GM10248 (cell line): ENCODE data around the gene FLT3.

Experiments used
- CTCF ChIA-PET: fragments of 300-600 bp; sonication (Branson Sonifier 250); formaldehyde crosslinking; extraction: SDS; loops from one replicate; lab custom pipeline; 2021; ENCODE audit warnings: antibody characterized with exemption; lab: Yijun Ruan, JAX
- POLR2A ChIA-PET: fragments of 350-650 bp; sonication (Branson Sonifier 250); formaldehyde crosslinking; extraction: SDS; loops from one replicate; lab custom pipeline; 2020; ENCODE audit warnings: antibody characterized with exemption; lab: Yijun Ruan, JAX
- DNase-seq: peaks from one replicate; pipeline ENCODE4 v3.0.0; 2012; ENCODE audit errors: extremely low spot score
- TF ChIP-seq, protein P1 (sequence below): IDR thresholded peaks from 2 replicates; pipeline ENCODE4 v1.5.1; 2012; ENCODE audit warnings: mild to moderate bottlenecking, low read depth; ENCODE audit errors: extremely low read depth, missing control alignments, control extremely low read depth

The FLT3 gene

DNA sequence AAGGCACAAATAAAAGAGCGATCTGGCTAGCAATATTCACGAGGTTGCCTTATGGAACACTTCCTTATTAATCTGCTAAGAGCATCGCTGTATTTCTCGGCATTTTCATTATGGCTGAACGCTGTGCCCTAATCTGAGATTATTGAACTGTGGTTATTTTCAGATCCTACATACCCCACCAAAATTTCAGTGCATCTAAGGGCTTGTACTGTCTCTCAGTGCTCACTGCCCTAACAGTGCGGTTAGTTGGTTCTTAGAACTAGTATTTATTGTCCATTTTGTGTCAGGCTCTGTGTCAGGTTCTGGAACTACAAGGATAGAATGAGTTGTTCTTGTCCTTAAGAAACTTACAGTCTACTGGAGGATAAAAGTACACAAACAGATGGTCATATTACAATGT, 51.6 kb downstream of the FLT3 start:
- POLR2A ChIA-PET = no interaction called here
- CTCF ChIA-PET = interaction anchor here (1.1 to 1.2 kb wide), 2 partner anchors 23 to 45 kb away, joined by 3 read pairs; no protein-coding TSS in a partner anchor
- TF ChIP-seq, protein P1, sequence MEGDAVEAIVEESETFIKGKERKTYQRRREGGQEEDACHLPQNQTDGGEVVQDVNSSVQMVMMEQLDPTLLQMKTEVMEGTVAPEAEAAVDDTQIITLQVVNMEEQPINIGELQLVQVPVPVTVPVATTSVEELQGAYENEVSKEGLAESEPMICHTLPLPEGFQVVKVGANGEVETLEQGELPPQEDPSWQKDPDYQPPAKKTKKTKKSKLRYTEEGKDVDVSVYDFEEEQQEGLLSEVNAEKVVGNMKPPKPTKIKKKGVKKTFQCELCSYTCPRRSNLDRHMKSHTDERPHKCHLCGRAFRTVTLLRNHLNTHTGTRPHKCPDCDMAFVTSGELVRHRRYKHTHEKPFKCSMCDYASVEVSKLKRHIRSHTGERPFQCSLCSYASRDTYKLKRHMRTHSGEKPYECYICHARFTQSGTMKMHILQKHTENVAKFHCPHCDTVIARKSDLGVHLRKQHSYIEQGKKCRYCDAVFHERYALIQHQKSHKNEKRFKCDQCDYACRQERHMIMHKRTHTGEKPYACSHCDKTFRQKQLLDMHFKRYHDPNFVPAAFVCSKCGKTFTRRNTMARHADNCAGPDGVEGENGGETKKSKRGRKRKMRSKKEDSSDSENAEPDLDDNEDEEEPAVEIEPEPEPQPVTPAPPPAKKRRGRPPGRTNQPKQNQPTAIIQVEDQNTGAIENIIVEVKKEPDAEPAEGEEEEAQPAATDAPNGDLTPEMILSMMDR = no peak
- no peak for DNase-seq

DNA sequence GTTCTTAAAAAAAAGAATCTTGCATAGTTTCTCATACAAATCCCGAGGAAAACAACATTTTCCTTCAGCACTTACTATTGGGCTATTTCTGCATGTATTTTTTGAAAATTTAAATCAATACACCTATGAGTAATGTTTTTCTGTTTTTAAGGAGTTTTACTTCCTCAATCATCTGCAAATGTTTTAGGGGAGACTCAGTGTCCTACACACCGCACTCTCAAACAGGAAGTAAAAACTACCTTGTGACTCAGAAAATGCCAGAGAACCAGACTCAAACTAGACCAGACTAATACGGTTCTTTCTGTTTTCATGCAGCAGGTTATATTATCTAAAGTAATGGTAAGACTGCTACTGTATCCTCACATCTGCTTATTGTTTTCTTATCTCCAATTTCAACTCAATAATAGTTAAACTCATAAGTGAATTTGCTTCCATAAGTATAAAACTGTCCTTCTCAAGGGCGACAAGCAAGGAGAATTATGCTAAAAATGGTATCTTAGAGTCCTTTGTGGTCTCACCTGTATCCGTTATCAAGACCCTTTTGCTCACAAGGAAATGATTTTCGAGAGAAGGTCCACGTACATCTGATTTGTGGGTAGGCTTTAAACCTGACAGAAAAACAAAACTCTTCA, 52.5 kb downstream of the FLT3 start:
- TF ChIP-seq, protein P1 = no peak
- DNase-seq = peak; percentile 72
- CTCF ChIA-PET = no interaction called here
- POLR2A ChIA-PET = no interaction called here

DNA sequence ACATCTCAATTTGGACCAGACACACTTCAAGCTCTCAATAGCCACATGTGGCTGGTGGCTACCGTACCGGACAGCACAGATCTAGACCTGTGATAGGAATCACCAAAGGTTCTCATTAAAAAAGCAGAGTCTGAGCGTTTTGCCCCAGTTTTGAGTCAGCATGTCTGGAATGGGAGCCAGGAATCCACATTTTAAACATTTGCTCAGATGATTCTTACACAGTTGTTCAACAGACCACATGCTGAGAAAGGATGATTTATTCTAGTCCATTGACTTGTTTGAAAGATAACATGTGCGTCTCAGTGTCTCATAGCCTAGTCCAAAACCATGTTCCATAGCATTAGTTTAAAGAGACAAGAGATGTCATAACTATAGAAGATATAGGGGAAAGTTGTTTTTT, 53.4 kb downstream of the FLT3 start:
- TF ChIP-seq, protein P1 = no peak
- DNase-seq = no peak
- ChIA-PET POLR2A (no interaction called here), CTCF (no interaction called here)

DNA sequence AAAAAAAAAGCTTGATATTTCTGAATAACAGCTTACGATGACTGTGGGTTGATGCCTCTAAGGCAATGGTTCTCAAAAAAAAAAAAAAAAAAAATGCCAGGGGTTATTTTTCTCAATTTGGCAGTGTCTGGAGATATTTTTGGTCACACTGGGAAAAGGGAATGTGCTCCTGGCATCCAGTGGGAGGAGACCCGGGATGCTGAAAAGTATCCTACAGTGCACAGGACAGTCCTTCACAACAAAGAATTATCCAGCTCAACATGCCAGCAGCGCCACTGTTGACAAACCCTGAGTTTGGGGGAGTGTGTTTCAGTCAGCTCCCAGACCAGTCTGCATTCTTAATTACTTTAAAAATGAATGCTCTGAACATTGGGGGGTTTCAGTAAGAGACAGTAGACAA, 54.5 kb downstream of the FLT3 start:
- TF ChIP-seq, protein P1 = no peak
- POLR2A ChIA-PET = interaction anchor here (0.6 kb wide), 1 partner anchor 18 kb away, joined by 3 read pairs; no protein-coding TSS in a partner anchor
- CTCF ChIA-PET = interaction anchor here (0.9 to 1.7 kb wide), 4 partner anchors 8 to 22 kb away, joined by 3 to 6 read pairs (median 4); no protein-coding TSS in a partner anchor
- no peak for DNase-seq

DNA sequence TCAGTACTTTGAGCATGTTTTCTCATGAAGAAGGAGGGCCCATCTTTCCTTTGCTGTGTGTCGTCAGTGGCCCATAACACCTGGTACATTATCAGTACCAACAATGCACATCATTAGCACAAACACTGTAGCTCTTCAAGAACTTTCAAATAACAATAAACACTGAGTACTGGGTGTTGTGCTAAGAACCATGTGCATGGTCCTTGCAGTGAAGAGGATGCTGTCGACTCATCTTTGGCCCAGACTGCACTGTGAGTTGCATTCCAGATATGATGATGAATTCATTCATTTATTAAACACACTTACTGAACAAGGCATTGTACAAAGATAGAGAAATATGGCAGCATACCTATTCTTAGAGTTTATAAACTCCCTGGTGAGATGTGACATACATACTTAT, 55.8 kb downstream of the FLT3 start:
- no peak for DNase-seq
- POLR2A ChIA-PET = no interaction called here
- TF ChIP-seq, protein P1 = no peak
- CTCF ChIA-PET = interaction anchor here (1.2 to 1.7 kb wide), 2 partner anchors 8 to 23 kb away, joined by 3 to 6 read pairs; no protein-coding TSS in a partner anchor

DNA sequence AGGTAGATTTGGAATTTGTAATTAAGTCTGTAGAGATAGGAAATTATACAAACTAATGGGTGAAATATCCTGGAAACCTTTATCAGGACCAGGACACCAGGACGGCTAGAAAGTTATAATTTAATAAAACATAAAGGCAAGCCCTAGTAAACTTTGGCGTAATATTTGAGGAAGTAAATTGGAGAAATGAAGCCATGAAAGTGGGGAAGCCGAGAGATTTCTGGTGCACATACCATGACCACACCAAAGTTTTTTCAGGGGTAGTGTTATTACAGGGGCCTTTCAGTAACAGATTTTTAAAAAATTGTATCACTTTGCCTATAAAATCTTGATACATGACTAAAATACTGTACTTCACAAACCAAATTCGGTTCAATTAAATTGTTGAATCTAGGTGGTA, 57.2 kb downstream of the FLT3 start:
- TF ChIP-seq, protein P1 = no peak
- POLR2A ChIA-PET = no interaction called here
- CTCF ChIA-PET = no interaction called here

More for the DNA sequence above, 57.2 kb downstream of the FLT3 start:
- no peak for DNase-seq
